ENCODE measurements around the gene CTDSPL. TPM values are rescaled to one million over a fixed set of nuclear protein-coding genes. Genes with fewer than 3 reads are reported as not detected.

CTDSPL gene
- polyA plus RNA-seq, 1 of the 3 experiments (the other 2 are of a cell fraction), result 22.1 TPM

DNA sequence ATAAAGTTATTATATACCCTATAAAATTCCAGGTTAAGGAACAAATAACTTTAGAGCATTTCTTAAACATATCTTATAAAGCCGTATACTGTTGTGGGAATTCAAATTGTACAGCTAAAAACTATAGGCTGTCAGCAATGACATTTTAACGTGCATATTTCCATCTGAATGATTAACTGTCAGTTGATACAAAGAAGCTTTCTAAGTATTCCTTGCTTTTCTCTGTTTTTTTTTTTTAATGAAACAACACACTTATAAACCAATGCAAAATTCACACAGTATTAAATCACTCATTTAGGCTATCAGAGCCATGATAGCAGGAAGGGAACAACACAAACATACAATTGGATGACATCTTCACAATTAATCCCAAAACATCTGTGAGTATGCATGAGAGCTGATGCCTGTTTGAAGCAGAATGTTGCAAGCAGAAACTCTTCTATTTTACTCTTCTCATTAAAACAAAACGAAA lies 61.9 kb downstream of the CTDSPL start:
- 94% methylated on average over 3 of the region's 3 CpGs for WGBS (ENCODE audit: low lambda C conversion rate)
- Histone ChIP-seq H2AFZ (ENCODE audit: low read depth) (no peak overlapping the region), H3K9me3 (no peaks in the 10 kb centered on the region), H3K4me1 (ENCODE audit: control insufficient read depth in 1 of 2, insufficient read depth in 2 of 2, low read depth in 1 of 2, low read length in 1 of 2) (peaks cover 21 to 53% of the 10 kb centered on the region in 2 experiments), H3K27ac (ENCODE audit: low read depth in 2 of 2, low read length in 1 of 2) (peak overlapping the region in 1 of 2 experiments; percentile 8; a peak in 2 of 4 replicates), H3K9me2 (no peaks in the 10 kb centered on the region), H3K36me3 (replicated peaks in 1 of 2; ENCODE audit: control insufficient read depth in 1 of 2, insufficient read depth in 2 of 2, low read length in 1 of 2) (peaks cover 0 to 2% of the 10 kb centered on the region in 2 experiments), H4K20me1 (ENCODE audit: insufficient read depth) (no peaks in the 10 kb centered on the region), H3K79me2 (ENCODE audit: insufficient read depth) (peaks cover 45% of the 10 kb centered on the region; the same call in 1 of the 2 replicates), H3K4me3 (ENCODE audit: low read depth in 2 of 2, low read length in 1 of 2) (no peak overlapping the region), H3F3A (replicated peaks; ENCODE audit: insufficient read depth) (no peaks in the 10 kb centered on the region), H3K4me2 (no peak overlapping the region), H3K27me3 (ENCODE audit: insufficient read depth) (no peaks in the 10 kb centered on the region), H3K9ac (no peak overlapping the region)
- ChIA-PET CTCF (interaction anchor here (1.7 kb wide), 1 partner anchor 44 kb away, joined by 8 read pairs; no protein-coding TSS in a partner anchor), POLR2A (no interaction called here)
- DNase-seq, result no peak
- TF ChIP-seq, protein P1, sequence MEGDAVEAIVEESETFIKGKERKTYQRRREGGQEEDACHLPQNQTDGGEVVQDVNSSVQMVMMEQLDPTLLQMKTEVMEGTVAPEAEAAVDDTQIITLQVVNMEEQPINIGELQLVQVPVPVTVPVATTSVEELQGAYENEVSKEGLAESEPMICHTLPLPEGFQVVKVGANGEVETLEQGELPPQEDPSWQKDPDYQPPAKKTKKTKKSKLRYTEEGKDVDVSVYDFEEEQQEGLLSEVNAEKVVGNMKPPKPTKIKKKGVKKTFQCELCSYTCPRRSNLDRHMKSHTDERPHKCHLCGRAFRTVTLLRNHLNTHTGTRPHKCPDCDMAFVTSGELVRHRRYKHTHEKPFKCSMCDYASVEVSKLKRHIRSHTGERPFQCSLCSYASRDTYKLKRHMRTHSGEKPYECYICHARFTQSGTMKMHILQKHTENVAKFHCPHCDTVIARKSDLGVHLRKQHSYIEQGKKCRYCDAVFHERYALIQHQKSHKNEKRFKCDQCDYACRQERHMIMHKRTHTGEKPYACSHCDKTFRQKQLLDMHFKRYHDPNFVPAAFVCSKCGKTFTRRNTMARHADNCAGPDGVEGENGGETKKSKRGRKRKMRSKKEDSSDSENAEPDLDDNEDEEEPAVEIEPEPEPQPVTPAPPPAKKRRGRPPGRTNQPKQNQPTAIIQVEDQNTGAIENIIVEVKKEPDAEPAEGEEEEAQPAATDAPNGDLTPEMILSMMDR (IDR thresholded peaks at IDR 0.05), result no peak
- TF ChIP-seq, protein P2, sequence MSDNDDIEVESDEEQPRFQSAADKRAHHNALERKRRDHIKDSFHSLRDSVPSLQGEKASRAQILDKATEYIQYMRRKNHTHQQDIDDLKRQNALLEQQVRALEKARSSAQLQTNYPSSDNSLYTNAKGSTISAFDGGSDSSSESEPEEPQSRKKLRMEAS (IDR thresholded peaks at IDR 0.05; ENCODE audit: low read depth), result no peak
- TF ChIP-seq RAD21 (IDR thresholded peaks at IDR 0.05; ENCODE audit: low read length) (no peak), MEF2A (IDR thresholded peaks at IDR 0.05; ENCODE audit: borderline replicate concordance, low read depth) (no peak)

DNA sequence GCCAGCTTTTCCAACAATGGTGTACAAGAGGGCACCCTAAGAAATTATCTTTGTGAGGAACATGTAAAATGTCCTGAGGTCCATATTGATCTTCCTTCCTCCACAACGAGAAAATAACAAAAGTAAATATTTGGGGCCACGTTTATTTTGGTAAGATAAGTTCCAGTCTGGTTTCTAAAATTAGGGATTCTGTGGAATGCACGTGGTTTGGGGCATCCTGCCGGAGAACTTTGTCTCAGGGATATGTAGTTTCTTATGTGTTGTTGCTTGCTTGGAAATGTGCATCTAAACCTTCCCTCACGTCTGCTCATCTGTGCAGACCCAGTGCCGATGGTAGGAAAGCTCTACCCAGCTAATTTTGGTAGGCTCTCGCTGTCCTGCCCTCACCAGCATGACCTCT lies 62.8 kb downstream of the CTDSPL start:
- ChIA-PET POLR2A (no interaction called here), CTCF (no interaction called here)
- Histone ChIP-seq H3K4me3 (ENCODE audit: low read depth in 2 of 2, low read length in 1 of 2) (no peak overlapping the region), H3K79me2 (ENCODE audit: insufficient read depth) (peaks cover 53% of the 10 kb centered on the region), H2AFZ (ENCODE audit: low read depth) (no peak overlapping the region), H4K20me1 (ENCODE audit: insufficient read depth) (no peaks in the 10 kb centered on the region), H3K9me2 (no peaks in the 10 kb centered on the region), H3K27ac (ENCODE audit: low read depth in 2 of 2, low read length in 1 of 2) (peak overlapping the region; percentile 6 to 8; a peak in 1 of 4 replicates), H3K36me3 (replicated peaks in 1 of 2; ENCODE audit: control insufficient read depth in 1 of 2, insufficient read depth in 2 of 2, low read length in 1 of 2) (peaks cover 0 to 10% of the 10 kb centered on the region in 2 experiments), H3K9me3 (no peaks in the 10 kb centered on the region), H3K27me3 (ENCODE audit: insufficient read depth) (no peaks in the 10 kb centered on the region), H3K9ac (no peak overlapping the region), H3K4me2 (peak overlapping the region; percentile 30; the same call in 1 of the 2 replicates), H3F3A (replicated peaks; ENCODE audit: insufficient read depth) (no peaks in the 10 kb centered on the region), H3K4me1 (ENCODE audit: control insufficient read depth in 1 of 2, insufficient read depth in 2 of 2, low read depth in 1 of 2, low read length in 1 of 2) (peaks cover 20 to 48% of the 10 kb centered on the region in 2 experiments; a peak in 3 of 4 replicates)
- DNase-seq, result no peak
- 70% methylated on average over 7 of the region's 7 CpGs for WGBS (ENCODE audit: low lambda C conversion rate)
- TF ChIP-seq SIN3A (IDR thresholded peaks at IDR 0.05; ENCODE audit: borderline replicate concordance, low read depth, low read length) (no peak), ELF1 (IDR thresholded peaks at IDR 0.05) (no peak), RAD21 (IDR thresholded peaks at IDR 0.05; ENCODE audit: low read length) (no peak), TAF1 (IDR thresholded peaks at IDR 0.05; ENCODE audit: borderline replicate concordance, low read depth, low read length) (no peak), NRF1 (IDR thresholded peaks at IDR 0.05; ENCODE audit: low read depth, low read length) (no peak), RCOR1 (IDR thresholded peaks at IDR 0.05; ENCODE audit: low read length) (no peak), CHD2 (IDR thresholded peaks at IDR 0.05; ENCODE audit: low read length, partially characterized antibody) (no peak), RXRA (IDR thresholded peaks at IDR 0.05; ENCODE audit: borderline replicate concordance, low read depth) (no peak), GATA2 (CRISPR knock-in tag; IDR thresholded peaks at IDR 0.05) (no peak), JUND (IDR thresholded peaks at IDR 0.05) (no peak)
- TF ChIP-seq, protein P3, sequence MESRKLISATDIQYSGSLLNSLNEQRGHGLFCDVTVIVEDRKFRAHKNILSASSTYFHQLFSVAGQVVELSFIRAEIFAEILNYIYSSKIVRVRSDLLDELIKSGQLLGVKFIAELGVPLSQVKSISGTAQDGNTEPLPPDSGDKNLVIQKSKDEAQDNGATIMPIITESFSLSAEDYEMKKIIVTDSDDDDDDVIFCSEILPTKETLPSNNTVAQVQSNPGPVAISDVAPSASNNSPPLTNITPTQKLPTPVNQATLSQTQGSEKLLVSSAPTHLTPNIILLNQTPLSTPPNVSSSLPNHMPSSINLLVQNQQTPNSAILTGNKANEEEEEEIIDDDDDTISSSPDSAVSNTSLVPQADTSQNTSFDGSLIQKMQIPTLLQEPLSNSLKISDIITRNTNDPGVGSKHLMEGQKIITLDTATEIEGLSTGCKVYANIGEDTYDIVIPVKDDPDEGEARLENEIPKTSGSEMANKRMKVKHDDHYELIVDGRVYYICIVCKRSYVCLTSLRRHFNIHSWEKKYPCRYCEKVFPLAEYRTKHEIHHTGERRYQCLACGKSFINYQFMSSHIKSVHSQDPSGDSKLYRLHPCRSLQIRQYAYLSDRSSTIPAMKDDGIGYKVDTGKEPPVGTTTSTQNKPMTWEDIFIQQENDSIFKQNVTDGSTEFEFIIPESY (IDR thresholded peaks at IDR 0.05; ENCODE audit: borderline replicate concordance, low read depth), result no peak
- TF ChIP-seq, protein P4, sequence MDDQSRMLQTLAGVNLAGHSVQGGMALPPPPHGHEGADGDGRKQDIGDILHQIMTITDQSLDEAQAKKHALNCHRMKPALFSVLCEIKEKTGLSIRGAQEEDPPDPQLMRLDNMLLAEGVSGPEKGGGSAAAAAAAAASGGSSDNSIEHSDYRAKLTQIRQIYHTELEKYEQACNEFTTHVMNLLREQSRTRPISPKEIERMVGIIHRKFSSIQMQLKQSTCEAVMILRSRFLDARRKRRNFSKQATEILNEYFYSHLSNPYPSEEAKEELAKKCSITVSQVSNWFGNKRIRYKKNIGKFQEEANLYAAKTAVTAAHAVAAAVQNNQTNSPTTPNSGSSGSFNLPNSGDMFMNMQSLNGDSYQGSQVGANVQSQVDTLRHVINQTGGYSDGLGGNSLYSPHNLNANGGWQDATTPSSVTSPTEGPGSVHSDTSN (IDR thresholded peaks at IDR 0.05), result no peak
- TF ChIP-seq, protein P1 (IDR thresholded peaks at IDR 0.05), result no peak
- TF ChIP-seq, protein P5, sequence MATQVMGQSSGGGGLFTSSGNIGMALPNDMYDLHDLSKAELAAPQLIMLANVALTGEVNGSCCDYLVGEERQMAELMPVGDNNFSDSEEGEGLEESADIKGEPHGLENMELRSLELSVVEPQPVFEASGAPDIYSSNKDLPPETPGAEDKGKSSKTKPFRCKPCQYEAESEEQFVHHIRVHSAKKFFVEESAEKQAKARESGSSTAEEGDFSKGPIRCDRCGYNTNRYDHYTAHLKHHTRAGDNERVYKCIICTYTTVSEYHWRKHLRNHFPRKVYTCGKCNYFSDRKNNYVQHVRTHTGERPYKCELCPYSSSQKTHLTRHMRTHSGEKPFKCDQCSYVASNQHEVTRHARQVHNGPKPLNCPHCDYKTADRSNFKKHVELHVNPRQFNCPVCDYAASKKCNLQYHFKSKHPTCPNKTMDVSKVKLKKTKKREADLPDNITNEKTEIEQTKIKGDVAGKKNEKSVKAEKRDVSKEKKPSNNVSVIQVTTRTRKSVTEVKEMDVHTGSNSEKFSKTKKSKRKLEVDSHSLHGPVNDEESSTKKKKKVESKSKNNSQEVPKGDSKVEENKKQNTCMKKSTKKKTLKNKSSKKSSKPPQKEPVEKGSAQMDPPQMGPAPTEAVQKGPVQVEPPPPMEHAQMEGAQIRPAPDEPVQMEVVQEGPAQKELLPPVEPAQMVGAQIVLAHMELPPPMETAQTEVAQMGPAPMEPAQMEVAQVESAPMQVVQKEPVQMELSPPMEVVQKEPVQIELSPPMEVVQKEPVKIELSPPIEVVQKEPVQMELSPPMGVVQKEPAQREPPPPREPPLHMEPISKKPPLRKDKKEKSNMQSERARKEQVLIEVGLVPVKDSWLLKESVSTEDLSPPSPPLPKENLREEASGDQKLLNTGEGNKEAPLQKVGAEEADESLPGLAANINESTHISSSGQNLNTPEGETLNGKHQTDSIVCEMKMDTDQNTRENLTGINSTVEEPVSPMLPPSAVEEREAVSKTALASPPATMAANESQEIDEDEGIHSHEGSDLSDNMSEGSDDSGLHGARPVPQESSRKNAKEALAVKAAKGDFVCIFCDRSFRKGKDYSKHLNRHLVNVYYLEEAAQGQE (IDR thresholded peaks at IDR 0.05; ENCODE audit: low read depth, low read length), result no peak

Measured in SK-N-SH (cell line).